ENCODE measurements around the gene FOXL2. TPM values are rescaled to one million over a fixed set of nuclear protein-coding genes. Genes with fewer than 3 reads are reported as not detected.
"Not testable (repeated sequence)": the region's sequence is repeated elsewhere in the genome, so short reads cannot be mapped to it uniquely, and the experiment has no call there.

Gene FOXL2
- total RNA-seq, 1 donor from 2014 or later, result not detected

DNA sequence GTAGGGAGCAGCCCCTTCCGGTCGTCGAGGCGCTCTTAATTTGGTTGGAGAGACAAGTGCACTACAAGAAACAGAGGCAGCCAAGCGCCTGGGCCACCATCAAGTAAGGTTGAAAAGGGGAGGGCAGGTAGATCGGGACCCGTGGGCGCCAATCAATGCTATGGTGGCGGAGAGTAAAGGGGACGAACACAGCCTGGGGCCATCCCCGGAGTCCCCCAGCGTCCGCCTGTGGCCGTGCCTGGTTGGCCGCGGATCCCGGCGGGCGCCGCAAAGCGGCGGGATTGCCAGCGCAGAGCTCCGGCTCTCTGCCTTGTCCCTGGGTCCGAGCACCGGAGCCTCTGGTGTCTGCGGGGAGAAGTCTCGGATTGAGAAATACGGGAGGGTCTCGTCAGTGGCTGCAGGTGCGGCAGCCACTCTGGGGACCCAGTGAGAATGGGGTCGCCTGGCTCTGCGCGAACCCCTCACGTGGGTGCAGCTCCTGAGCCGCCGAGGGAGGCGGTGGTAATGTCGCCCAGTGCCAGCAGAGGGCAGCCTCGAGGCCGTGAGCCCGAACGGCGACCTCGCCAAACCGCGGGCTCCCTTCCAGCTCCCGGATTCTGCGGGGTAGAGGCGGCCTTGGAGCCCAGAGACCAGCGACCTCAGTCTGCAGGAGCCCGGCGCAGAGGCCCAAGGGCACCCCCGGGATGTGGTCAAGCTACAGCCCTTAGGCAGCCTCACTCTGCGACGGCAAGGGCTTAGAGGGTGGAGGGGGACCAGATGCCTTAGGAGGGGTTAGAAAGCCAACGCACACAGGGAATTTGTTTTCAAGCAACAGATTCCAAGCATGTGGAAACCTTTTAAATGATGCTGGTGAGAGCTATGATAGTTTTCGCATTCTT is 10.8 kb downstream of the FOXL2 start:
- Mint-ChIP-seq H3K27me3 (ENCODE audit: low read depth) (peaks cover 75% of the 10 kb centered on the region), H3K27ac (no peak overlapping the region), H3K9me3 (no peaks in the 10 kb centered on the region), H3K36me3 (ENCODE audit: low read depth) (no peaks in the 10 kb centered on the region), H3K4me3 (ENCODE audit: low read depth) (peak overlapping the region; percentile 47), H3K4me1 (ENCODE audit: low read depth) (peaks cover 12% of the 10 kb centered on the region)
- intact Hi-C loops (cut with micrococcal nuclease), result loop anchor here (1.0 to 2.0 kb wide), 3 partner anchors 15 to 1165 kb away; no protein-coding TSS in a partner anchor
- DNase-seq (ENCODE audit: low spot score), result peak; percentile 60

DNA sequence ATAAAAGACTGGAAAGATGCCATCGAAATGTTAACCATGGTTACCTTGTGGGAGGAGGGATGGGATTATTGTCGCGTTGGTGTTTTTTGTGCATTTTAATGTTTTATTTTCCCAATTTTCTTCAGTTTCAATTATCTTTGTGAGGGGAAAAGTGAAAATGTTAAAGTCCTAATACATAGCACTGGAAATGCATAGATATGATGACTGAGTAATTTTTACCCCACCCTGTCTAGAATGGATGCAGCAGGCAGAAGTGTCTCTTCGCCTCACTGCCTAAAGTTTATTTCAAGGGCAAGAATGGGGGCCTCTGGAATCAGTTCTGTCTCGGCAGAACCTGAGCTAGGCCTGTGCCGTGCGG is 11.5 kb downstream of the FOXL2 start:
- no peaks in the 10 kb centered on the region for H3K9me3 Mint-ChIP-seq
- intact Hi-C loops (cut with micrococcal nuclease), result no loop called here
- peaks cover 71% of the 10 kb centered on the region for H3K27me3 Mint-ChIP-seq (ENCODE audit: low read depth)
- H3K4me1 Mint-ChIP-seq (ENCODE audit: low read depth), result peaks cover 12% of the 10 kb centered on the region
- H3K36me3 Mint-ChIP-seq (ENCODE audit: low read depth), result no peaks in the 10 kb centered on the region
- no peak for DNase-seq (ENCODE audit: low spot score)
- H3K4me3 Mint-ChIP-seq (ENCODE audit: low read depth), result peak overlapping the region; percentile 47
- H3K27ac Mint-ChIP-seq, result no peak overlapping the region

GRCh38 chr3:138933981-138934691 is 12.8 kb downstream of the FOXL2 start:
- Mint-ChIP-seq H3K9me3 (no peaks in the 10 kb centered on the region), H3K4me1 (ENCODE audit: low read depth) (peaks cover 12% of the 10 kb centered on the region)

GRCh38 chr3:138933068-138933668 is 13.8 kb downstream of the FOXL2 start:
- Mint-ChIP-seq H3K9me3 (no peaks in the 10 kb centered on the region), H3K4me1 (ENCODE audit: low read depth) (peaks cover 8% of the 10 kb centered on the region), H3K36me3 (ENCODE audit: low read depth) (no peaks in the 10 kb centered on the region), H3K4me3 (ENCODE audit: low read depth) (no peak overlapping the region), H3K27me3 (ENCODE audit: low read depth) (peaks cover 56% of the 10 kb centered on the region), H3K27ac (no peak overlapping the region)
- intact Hi-C loops (cut with micrococcal nuclease), result no loop called here
- no peak for DNase-seq (ENCODE audit: low spot score)

More at GRCh38 chr3:138933981-138934691, 12.8 kb downstream of the FOXL2 start:
- no peak overlapping the region for H3K27ac Mint-ChIP-seq
- intact Hi-C loops (cut with micrococcal nuclease), result no loop called here
- DNase-seq (ENCODE audit: low spot score), result no peak
- H3K27me3 Mint-ChIP-seq (ENCODE audit: low read depth), result peaks cover 64% of the 10 kb centered on the region
- no peaks in the 10 kb centered on the region for H3K36me3 Mint-ChIP-seq (ENCODE audit: low read depth)
- H3K4me3 Mint-ChIP-seq (ENCODE audit: low read depth), result no peak overlapping the region

- Mint-ChIP-seq H3K36me3 (ENCODE audit: low read depth) (no peaks in the 10 kb centered on the region), H3K4me1 (ENCODE audit: low read depth) (no peaks in the 10 kb centered on the region), H3K4me3 (ENCODE audit: low read depth) (no peak overlapping the region), H3K27me3 (ENCODE audit: low read depth) (peaks cover 27% of the 10 kb centered on the region), H3K27ac (no peak overlapping the region), H3K9me3 (no peaks in the 10 kb centered on the region)
- no peak for DNase-seq (ENCODE audit: low spot score)
- intact Hi-C loops (cut with micrococcal nuclease), result no loop called here
Measured at GRCh38 chr3:138928727-138929372, 18.1 kb downstream of the FOXL2 start.

DNA sequence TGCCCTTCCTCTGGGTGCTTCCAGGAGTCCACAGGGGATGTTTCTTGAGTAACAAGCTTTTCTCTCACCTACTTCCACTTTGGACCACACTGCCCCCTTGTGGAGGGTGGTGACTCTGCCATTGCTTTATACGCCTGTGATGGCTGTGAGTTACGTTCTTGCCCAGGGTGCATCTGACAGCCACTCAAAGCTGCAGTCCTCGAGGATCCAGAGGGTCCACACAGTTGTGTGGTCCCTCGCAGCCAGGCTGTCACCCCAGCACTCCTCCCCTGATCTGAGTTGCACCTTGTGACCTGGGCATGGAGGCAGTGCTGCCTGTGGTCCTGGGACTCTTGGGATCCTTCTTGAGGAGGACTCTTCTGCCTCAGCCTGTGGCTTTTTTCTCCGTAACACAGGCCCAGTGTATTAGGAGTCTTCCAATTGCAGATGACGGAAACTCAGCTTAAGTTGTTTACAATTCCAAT is 23.4 kb downstream of the FOXL2 start:
- Mint-ChIP-seq H3K36me3 (ENCODE audit: low read depth) (no peaks in the 10 kb centered on the region), H3K27ac (no peak overlapping the region), H3K9me3 (no peaks in the 10 kb centered on the region), H3K27me3 (ENCODE audit: low read depth) (peaks cover 11% of the 10 kb centered on the region), H3K4me1 (ENCODE audit: low read depth) (peaks cover 2% of the 10 kb centered on the region), H3K4me3 (ENCODE audit: low read depth) (no peak overlapping the region)
- DNase-seq (ENCODE audit: low spot score), result peak; percentile 72
- intact Hi-C loops (cut with micrococcal nuclease), result loop anchor here (1.0 to 2.0 kb wide), 3 partner anchors 329 to 506 kb away; partner anchors contain the start of gene CEP70

DNA sequence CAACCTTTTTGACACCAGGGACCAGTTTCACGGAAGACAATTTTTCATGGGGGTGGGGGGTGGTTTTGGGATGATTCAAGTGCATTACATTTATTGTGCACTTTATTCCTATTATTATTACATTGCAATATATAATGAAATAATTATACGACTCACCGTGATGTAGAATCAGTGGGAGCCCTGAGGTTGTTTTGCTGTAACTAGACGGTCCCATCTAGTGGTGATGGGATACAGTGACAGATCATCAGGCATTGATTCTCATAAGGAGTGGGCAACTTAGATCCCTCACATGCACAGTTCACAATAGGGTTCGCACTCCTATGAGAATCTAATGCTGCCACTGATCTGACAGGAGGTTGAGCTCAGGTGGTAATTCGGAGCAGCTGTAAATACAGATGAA is 24.5 kb downstream of the FOXL2 start:
- peaks cover 13% of the 10 kb centered on the region for H3K27me3 Mint-ChIP-seq (ENCODE audit: low read depth)

GRCh38 chr3:138921316-138922292 is 25.3 kb downstream of the FOXL2 start:
- Mint-ChIP-seq H3K9me3 (no peaks in the 10 kb centered on the region), H3K27ac (no peak overlapping the region), H3K4me1 (ENCODE audit: low read depth) (peaks cover 2% of the 10 kb centered on the region), H3K4me3 (ENCODE audit: low read depth) (no peak overlapping the region), H3K36me3 (ENCODE audit: low read depth) (no peaks in the 10 kb centered on the region), H3K27me3 (ENCODE audit: low read depth) (peaks cover 15% of the 10 kb centered on the region)
- intact Hi-C loops (cut with micrococcal nuclease), result loop anchor here (2.0 kb wide), 1 partner anchor 443 kb away; no protein-coding TSS in a partner anchor
- DNase-seq (ENCODE audit: low spot score), result no peak

More for the DNA sequence above, 24.5 kb downstream of the FOXL2 start:
- H3K4me1 Mint-ChIP-seq (ENCODE audit: low read depth); H3K9me3 Mint-ChIP-seq; H3K27ac Mint-ChIP-seq; H3K4me3 Mint-ChIP-seq (ENCODE audit: low read depth); DNase-seq (ENCODE audit: low spot score); H3K36me3 Mint-ChIP-seq (ENCODE audit: low read depth): not testable (repeated sequence)
- intact Hi-C loops (cut with micrococcal nuclease), result loop anchor here (2.0 kb wide), 1 partner anchor 444 kb away; no protein-coding TSS in a partner anchor

- H3K4me1 Mint-ChIP-seq (ENCODE audit: low read depth), result peaks cover 7% of the 10 kb centered on the region
- no peaks in the 10 kb centered on the region for H3K9me3 Mint-ChIP-seq
- H3K27me3 Mint-ChIP-seq (ENCODE audit: low read depth), result peaks cover 13% of the 10 kb centered on the region
- intact Hi-C loops (cut with micrococcal nuclease), result loop anchor here (10.0 kb wide), 1 partner anchor 735 kb away; the partner anchor contains the start of gene ARMC8
- DNase-seq (ENCODE audit: low spot score), result no peak
- H3K27ac Mint-ChIP-seq, result no peak overlapping the region
- H3K36me3 Mint-ChIP-seq (ENCODE audit: low read depth), result no peaks in the 10 kb centered on the region
- no peak overlapping the region for H3K4me3 Mint-ChIP-seq (ENCODE audit: low read depth)
Measured at GRCh38 chr3:138919325-138919724, 27.6 kb downstream of the FOXL2 start.

DNA sequence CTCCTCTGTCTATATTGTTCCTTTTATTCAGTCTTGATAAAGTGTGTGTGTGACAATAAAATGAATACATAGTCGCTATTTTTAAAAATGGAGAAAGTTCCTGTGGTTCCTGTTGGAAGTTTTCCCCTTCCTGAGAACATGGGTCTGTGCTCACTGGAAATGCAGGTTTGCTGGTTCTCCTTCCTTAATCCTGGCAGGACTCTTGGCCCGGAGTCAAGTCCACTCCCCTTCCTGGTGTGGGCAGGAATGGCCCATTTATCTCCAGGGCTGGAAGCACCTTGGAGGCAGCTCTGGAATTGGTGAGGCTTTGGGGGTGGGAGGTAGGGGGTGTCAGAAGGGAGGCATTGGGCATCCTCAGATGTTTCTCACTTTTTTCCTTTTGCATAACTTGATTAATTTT is 30.1 kb downstream of the FOXL2 start:
- DNase-seq (ENCODE audit: low spot score), result no peak
- no peaks in the 10 kb centered on the region for H3K9me3 Mint-ChIP-seq
- no peaks in the 10 kb centered on the region for H3K36me3 Mint-ChIP-seq (ENCODE audit: low read depth)
- H3K27ac Mint-ChIP-seq, result no peak overlapping the region
- intact Hi-C loops (cut with micrococcal nuclease), result loop anchor here (1.0 to 10.0 kb wide), 2 partner anchors 156 to 732 kb away; partner anchors contain the start of gene ARMC8
- peaks cover 13% of the 10 kb centered on the region for H3K27me3 Mint-ChIP-seq (ENCODE audit: low read depth)
- H3K4me1 Mint-ChIP-seq (ENCODE audit: low read depth), result peaks cover 5% of the 10 kb centered on the region
- no peak overlapping the region for H3K4me3 Mint-ChIP-seq (ENCODE audit: low read depth)
